ENCODE data around the gene OGFOD3. TPM values are rescaled to one million over a fixed set of nuclear protein-coding genes. Genes with fewer than 3 reads are reported as not detected.
"Not testable (repeated sequence)": the region's sequence is repeated elsewhere in the genome, so short reads cannot be mapped to it uniquely, and the experiment has no call there.

The OGFOD3 gene
- total RNA-seq, 1 donor from 2014 or later, result 25.5 TPM

DNA sequence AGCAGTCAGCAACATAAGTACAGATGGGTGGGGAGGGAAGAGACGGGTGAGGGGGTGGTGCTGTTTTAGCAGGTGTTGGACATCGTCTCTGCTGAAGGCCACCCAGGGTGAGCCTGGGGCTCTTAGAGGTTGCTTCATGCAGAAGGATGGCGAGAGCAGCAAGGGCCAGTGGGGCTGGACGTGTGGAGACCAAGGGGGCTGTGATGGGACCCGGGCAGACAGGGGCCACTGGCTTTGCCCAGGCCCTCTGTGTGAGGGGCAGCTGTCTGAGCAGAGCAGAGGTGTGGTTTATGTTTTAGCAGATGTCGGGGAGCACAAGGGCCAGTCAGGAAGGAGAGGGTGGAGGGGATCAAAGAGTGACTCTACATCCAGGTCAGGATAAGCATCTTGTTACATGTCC lies 45.0 kb upstream of the OGFOD3 start:
- H3K4me3 ChIP-seq, result no peak overlapping the region
- intact Hi-C loops (cut with DNase I), result no loop called here
- peaks cover 0 to 43% of the 10 kb centered on the region in 2 donors for H3K36me3 ChIP-seq
- H3K4me1 ChIP-seq, result peaks cover 10% of the 10 kb centered on the region
- no peak for TF ChIP-seq POLR2AphosphoS5 (IDR thresholded peaks at IDR 0.05; ENCODE audit: insufficient read depth in 1 of 2, low read depth in 1 of 2)
- TF ChIP-seq, protein P1, sequence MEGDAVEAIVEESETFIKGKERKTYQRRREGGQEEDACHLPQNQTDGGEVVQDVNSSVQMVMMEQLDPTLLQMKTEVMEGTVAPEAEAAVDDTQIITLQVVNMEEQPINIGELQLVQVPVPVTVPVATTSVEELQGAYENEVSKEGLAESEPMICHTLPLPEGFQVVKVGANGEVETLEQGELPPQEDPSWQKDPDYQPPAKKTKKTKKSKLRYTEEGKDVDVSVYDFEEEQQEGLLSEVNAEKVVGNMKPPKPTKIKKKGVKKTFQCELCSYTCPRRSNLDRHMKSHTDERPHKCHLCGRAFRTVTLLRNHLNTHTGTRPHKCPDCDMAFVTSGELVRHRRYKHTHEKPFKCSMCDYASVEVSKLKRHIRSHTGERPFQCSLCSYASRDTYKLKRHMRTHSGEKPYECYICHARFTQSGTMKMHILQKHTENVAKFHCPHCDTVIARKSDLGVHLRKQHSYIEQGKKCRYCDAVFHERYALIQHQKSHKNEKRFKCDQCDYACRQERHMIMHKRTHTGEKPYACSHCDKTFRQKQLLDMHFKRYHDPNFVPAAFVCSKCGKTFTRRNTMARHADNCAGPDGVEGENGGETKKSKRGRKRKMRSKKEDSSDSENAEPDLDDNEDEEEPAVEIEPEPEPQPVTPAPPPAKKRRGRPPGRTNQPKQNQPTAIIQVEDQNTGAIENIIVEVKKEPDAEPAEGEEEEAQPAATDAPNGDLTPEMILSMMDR (IDR thresholded peaks at IDR 0.05), result no peak
- TF ChIP-seq POLR2A (IDR thresholded peaks at IDR 0.05), result no peak
- H3K27me3 ChIP-seq, result no peaks in the 10 kb centered on the region
- H3K9me3 ChIP-seq, result no peaks in the 10 kb centered on the region
- peak in 1 of 2 donors; percentile 82 for DNase-seq (ENCODE audit: extremely low spot score in 2 of 2)
- H3K27ac ChIP-seq, result no peak overlapping the region

DNA sequence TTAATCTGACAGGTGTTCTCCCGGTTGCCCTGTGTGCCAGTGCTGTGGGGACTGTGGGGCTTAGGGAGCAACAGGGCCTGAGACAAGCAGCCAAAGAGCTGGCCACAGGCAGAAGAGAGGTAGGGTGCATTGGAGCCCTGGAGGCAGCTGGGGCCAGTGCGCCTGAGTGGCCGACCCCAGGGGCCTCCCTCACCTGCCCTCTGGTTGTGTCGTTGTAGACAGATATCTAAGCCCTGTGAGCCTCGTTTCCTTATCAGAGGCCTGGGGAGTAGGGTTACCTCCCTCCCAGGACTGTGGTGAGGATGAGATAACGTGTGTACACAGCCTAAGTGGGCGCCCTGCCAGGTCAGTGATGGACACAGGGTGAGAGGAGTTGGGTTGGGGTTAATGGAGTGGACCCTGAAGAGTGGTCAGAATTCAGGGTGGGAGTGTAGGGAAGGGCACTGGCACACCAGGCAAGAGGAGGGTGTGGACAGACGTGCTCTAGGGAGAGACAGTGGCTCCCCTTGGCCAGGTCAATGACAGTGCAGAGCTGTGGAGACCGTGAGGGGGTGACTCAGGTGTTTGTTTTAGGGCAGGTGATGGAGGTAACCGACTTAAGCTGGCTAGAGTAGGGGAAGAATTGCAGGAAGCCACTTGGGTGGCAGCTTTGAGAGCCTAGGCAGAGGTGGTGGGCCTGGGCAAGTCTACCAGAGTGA lies 43.6 kb upstream of the OGFOD3 start:
- Histone ChIP-seq H3K36me3 (peaks cover 0 to 36% of the 10 kb centered on the region in 2 donors), H3K27ac (no peak overlapping the region), H3K27me3 (no peaks in the 10 kb centered on the region), H3K4me1 (peaks cover 18% of the 10 kb centered on the region), H3K4me3 (no peak overlapping the region), H3K9me3 (no peaks in the 10 kb centered on the region)
- intact Hi-C loops (cut with DNase I), result no loop called here
- DNase-seq (ENCODE audit: extremely low spot score in 2 of 2), result peak in 1 of 2 donors; percentile 72
- TF ChIP-seq POLR2AphosphoS5 (IDR thresholded peaks at IDR 0.05; ENCODE audit: insufficient read depth in 1 of 2, low read depth in 1 of 2) (no peak), POLR2A (IDR thresholded peaks at IDR 0.05) (no peak)
- TF ChIP-seq, protein P1 (IDR thresholded peaks at IDR 0.05), result no peak

DNA sequence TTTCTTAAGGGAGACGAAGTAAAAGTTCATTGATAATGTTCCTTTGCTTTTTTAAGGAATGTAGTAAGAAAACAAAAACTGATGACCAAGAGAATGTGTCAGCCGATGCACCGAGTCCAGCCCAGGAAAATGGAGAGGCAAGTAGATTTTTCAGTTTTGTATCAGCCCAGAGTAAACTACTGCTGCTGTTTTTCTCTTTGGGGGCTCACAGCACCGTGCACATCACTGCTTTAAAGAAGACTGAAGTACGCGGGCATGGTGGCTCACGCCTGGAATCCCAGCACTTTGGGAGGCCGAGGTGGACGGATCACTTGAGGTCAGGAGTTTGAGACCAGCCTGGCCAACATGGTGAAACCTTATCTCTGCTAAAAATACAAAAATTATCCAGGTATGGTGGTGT lies 41.5 kb upstream of the OGFOD3 start:
- not testable (repeated sequence) for DNase-seq (ENCODE audit: extremely low spot score in 2 of 2); H3K9me3 ChIP-seq; H3K4me3 ChIP-seq; H3K27me3 ChIP-seq; H3K27ac ChIP-seq
- peaks cover 0 to 22% of the 10 kb centered on the region in 2 donors for H3K36me3 ChIP-seq
- H3K4me1 ChIP-seq, result peaks cover 19% of the 10 kb centered on the region
- intact Hi-C loops (cut with DNase I), result loop anchor here (5.0 kb wide), 1 partner anchor 37 kb away; no protein-coding TSS in a partner anchor

DNA sequence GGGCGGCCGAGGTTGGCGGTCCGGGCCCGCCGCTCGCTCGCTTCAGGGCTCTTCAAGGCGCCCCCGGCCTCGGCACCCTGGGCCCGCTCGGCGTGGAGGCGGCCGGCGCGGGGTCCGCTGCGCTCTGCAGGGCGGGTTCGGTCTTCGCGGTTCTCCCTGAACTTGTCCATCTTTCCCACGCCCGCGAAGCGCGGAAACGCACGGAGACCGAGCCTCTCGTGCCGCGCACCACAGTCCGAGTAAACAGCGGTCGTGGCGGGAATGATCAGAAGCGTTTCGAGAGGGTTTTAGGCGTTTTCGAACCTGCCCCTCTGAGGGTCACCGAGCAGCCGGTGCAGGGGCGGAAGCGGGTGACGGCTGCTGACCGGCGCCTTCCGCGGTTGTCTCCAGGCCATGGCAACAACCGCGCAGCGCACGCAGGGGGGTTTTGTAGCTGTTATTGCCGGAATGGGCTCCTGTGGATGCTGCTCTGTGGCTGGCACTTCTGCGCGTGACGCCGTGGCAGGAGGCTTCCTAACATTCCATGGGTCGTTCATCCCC lies 40.6 kb upstream of the OGFOD3 start:
- peak overlapping the region; percentile 56 to 94 for H3K4me3 ChIP-seq
- peak in 1 of 2 donors; percentile 87 for DNase-seq (ENCODE audit: extremely low spot score in 2 of 2)
- intact Hi-C loops (cut with DNase I), result loop anchor here (5.0 kb wide), 1 partner anchor 38 kb away; no protein-coding TSS in a partner anchor

DNA sequence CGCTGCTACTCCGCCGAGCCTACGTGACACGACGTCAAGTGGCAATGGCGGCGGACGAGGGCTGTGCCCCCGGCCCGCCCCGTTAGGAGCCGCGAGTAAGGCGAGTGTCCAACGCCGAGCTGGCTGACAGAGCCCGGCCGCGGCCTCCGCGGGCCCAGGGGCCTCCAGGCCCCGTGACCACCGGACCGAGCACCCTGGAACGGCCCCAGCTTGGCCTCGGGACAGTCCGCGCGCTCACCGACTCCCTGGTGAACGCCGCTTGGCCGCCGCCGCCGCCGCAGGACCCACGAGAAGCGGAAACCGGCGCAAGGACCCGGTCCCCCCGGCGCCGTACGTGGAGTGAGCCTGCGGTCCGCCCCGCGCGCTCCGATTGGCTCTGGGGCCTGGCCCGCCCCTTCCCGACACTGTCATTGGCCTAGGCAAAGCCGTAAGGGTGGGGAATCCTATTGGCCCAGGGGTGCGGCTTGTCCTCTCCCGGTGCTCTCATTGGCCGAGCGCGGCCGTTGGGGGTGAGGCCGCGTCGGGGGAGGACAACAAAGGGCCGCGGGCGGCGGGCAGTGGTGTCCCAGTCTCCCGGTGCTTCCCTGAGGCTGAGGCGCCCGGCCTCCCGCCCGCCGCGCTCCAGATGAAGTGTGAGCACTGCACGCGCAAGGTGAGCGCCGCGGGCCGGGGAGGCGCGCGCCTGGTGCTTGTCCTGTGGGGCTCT lies 39.9 kb upstream of the OGFOD3 start, which contains the start of gene NARF:
TSS of gene NARF (plus strand) at position 563 of the 706 bp plus-strand sequence. CDS start at position 626, 63 bp downstream.
- intact Hi-C loops (cut with DNase I), result loop anchor here (5.0 kb wide), 1 partner anchor 39 kb away; no protein-coding TSS in a partner anchor
- H3K9me3 ChIP-seq, result no peaks in the 10 kb centered on the region
- peak within 1 kb of the TSS; percentile 56 to 94 for H3K4me3 ChIP-seq
- peak in 1 of 2 donors; percentile 99 for DNase-seq (ENCODE audit: extremely low spot score in 2 of 2)
- H3K4me1 ChIP-seq, result peaks cover 19% of the 10 kb centered on the region
- H3K27ac ChIP-seq, result peak within 1 kb of the TSS; percentile 100
- peaks cover 0 to 12% of the 10 kb centered on the region in 2 donors for H3K36me3 ChIP-seq
- H3K27me3 ChIP-seq, result no peaks in the 10 kb centered on the region
- TF ChIP-seq POLR2A (IDR thresholded peaks at IDR 0.05), result peak; percentile 86 to 94
- TF ChIP-seq, protein P1 (IDR thresholded peaks at IDR 0.05), result no peak
- peak in 1 of 2 donors; percentile 99 for TF ChIP-seq POLR2AphosphoS5 (IDR thresholded peaks at IDR 0.05; ENCODE audit: insufficient read depth in 1 of 2, low read depth in 1 of 2)

More for the DNA sequence above, 40.6 kb upstream of the OGFOD3 start:
- Histone ChIP-seq H3K9me3 (no peaks in the 10 kb centered on the region), H3K36me3 (peaks cover 0 to 13% of the 10 kb centered on the region in 2 donors), H3K4me1 (peaks cover 19% of the 10 kb centered on the region), H3K27ac (peak overlapping the region; percentile 100), H3K27me3 (no peaks in the 10 kb centered on the region)
- TF ChIP-seq POLR2A (IDR thresholded peaks at IDR 0.05) (no peak), POLR2AphosphoS5 (IDR thresholded peaks at IDR 0.05; ENCODE audit: insufficient read depth in 1 of 2, low read depth in 1 of 2) (no peak)
- TF ChIP-seq, protein P1 (IDR thresholded peaks at IDR 0.05), result no peak

All from vagina (tissue), 2 donors.